NB4 (cell line): Measurements from ENCODE around the gene ARHGAP25.

Experiments used
- DNase-seq: peaks from one replicate; pipeline ENCODE4 v3.0.0; 2010; ENCODE audit warnings: low read depth
- H3K4me3 ChIP-seq: one replicate; pipeline ENCODE4 v1.5.1; 2011; ENCODE audit warnings: mild to moderate bottlenecking, low read depth, low read length, moderate library complexity
- MAX ChIP-seq: IDR thresholded peaks from 2 replicates; pipeline ENCODE4 v1.6.1; 2011; ENCODE audit warnings: low read depth, low read length
- MYC ChIP-seq: IDR thresholded peaks from 2 replicates; pipeline ENCODE4 v1.6.1; 2011; ENCODE audit warnings: low read depth, low read length
- POLR2A ChIP-seq: IDR thresholded peaks from 2 replicates; pipeline ENCODE4 v1.6.1; 2011; ENCODE audit warnings: mild to moderate bottlenecking; ENCODE audit not compliant: insufficient read length; ENCODE audit errors: extremely low read depth
- TF ChIP-seq, protein P1 (sequence below): IDR thresholded peaks from one replicate; pipeline ENCODE4 v1.5.1; 2012; ENCODE audit warnings: low read depth, low read length

The ARHGAP25 gene

GRCh38 chr2:68807821-68808266 lies 73.2 kb downstream of the ARHGAP25 start:
- DNase-seq: peak; percentile 93
- no peak for TF ChIP-seq MYC
- no peak for TF ChIP-seq POLR2A
- no peak for TF ChIP-seq MAX
- TF ChIP-seq, protein P1, sequence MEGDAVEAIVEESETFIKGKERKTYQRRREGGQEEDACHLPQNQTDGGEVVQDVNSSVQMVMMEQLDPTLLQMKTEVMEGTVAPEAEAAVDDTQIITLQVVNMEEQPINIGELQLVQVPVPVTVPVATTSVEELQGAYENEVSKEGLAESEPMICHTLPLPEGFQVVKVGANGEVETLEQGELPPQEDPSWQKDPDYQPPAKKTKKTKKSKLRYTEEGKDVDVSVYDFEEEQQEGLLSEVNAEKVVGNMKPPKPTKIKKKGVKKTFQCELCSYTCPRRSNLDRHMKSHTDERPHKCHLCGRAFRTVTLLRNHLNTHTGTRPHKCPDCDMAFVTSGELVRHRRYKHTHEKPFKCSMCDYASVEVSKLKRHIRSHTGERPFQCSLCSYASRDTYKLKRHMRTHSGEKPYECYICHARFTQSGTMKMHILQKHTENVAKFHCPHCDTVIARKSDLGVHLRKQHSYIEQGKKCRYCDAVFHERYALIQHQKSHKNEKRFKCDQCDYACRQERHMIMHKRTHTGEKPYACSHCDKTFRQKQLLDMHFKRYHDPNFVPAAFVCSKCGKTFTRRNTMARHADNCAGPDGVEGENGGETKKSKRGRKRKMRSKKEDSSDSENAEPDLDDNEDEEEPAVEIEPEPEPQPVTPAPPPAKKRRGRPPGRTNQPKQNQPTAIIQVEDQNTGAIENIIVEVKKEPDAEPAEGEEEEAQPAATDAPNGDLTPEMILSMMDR: no peak
- no peak overlapping the region for H3K4me3 ChIP-seq

GRCh38 chr2:68809324-68810240 lies 75.0 kb downstream of the ARHGAP25 start:
- no peak for TF ChIP-seq POLR2A
- TF ChIP-seq MAX: no peak
- TF ChIP-seq, protein P1: no peak
- peak; percentile 84 for DNase-seq
- no peak overlapping the region for H3K4me3 ChIP-seq

DNA sequence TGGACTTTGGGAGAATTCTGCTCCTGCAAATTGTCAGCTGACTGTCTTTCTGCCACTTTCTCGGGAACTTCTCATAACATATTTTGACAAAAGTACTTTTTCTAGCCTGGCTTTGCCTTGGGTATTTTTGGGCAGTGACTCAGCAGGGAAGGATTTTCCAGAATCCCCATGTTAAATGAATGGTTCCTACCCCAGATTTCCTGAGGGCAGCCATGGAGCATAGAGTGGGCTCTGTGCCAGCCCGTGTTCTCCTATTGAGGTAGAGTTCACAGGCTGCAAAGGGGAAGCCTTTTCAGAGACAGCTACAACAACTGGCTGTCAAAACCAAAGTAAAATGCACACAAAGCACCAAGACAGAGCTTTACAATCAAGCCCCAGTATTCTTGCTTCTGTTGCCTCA lies 76.8 kb downstream of the ARHGAP25 start:
- TF ChIP-seq MAX: no peak
- no peak for TF ChIP-seq POLR2A
- TF ChIP-seq MYC: no peak
- TF ChIP-seq, protein P1: no peak
- H3K4me3 ChIP-seq: no peak overlapping the region
- no peak for DNase-seq

DNA sequence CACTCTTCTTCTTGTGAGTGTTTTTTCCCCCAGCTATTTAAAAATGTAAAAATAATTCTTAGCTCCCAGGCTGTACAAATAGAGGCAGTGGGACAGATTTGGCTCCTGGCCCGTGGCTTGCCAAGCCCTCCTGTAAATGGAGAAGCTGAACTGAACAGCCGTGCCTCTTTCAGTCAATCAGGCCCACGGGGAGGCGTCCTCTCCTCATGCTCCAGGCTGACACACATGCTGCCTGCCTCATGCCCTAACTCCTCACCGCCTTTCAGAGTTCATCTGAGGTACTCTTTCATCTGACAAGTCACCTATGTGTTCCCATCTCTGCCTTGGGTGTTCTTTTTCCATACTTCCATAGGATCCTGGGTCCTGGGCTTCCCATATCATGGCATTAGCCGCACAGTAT lies 77.6 kb downstream of the ARHGAP25 start:
- H3K4me3 ChIP-seq: no peak overlapping the region
- peak; percentile 33 for DNase-seq
- no peak for TF ChIP-seq MAX
- TF ChIP-seq POLR2A: no peak
- TF ChIP-seq MYC: no peak
- TF ChIP-seq, protein P1: no peak

DNA sequence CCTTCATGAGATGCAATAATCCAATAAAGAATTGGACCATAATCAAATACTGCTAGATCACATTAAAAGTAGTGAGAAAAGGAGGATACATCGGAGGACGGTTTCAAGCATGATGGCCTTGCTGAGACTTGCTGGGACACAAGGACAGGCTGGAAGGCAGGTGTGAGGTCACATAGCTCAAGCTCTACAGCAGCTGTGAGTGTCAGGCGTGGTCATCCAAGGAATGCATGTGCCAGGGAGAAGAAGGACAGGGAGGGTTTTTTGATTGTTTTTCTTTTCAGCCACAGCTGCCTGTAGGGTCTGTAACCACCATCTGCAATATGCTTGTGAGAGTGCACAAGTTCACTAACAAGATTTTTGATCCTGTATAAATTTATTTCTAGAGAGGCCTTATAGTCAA lies 79.0 kb downstream of the ARHGAP25 start:
- H3K4me3 ChIP-seq: no peak overlapping the region
- DNase-seq: no peak
- TF ChIP-seq MAX: no peak
- TF ChIP-seq MYC: no peak
- TF ChIP-seq, protein P1: no peak
- TF ChIP-seq POLR2A: no peak
